HCT116 (cell line): Measurements from ENCODE around the gene PTPRR. TPM values are rescaled to one million over a fixed set of nuclear protein-coding genes. Genes with fewer than 3 reads are reported as not detected.

Source experiments
- ATAC-seq: fragments of 200-7000 bp; cut with Tn5 transposase; 2 replicates; pipeline ENCODE4 v1.9.1; 2020; ENCODE audit warnings: mild to moderate bottlenecking, moderate library complexity
- BruUV-seq: library from RNA; stranded (reverse); fragments of 400-500 nt; replicated peaks from 2 replicates; lab custom pipeline; 2021; lab: Mats Ljungman, UMichigan
- CTCF ChIA-PET: fragments of 300-600 bp; sonication (Branson Sonifier 250); formaldehyde crosslinking; loops from one replicate; lab custom pipeline; 2021; ENCODE audit warnings: antibody characterized with exemption; lab: Charles Lee
- POLR2A ChIA-PET: fragments of 300-600, 350-600 bp; sonication (Branson Sonifier 250); formaldehyde crosslinking; loops from one replicate; lab custom pipeline; 2021; ENCODE audit warnings: antibody characterized with exemption; lab: Charles Lee
- RAD21 ChIA-PET, 2 experiments: fragments of 300-600 bp; sonication (Branson Sonifier 250); formaldehyde crosslinking; loops; one replicate each; lab custom pipeline; 2023; ENCODE audit warnings: low total read pairs in 2 of 2; ENCODE audit not compliant: uncharacterized antibody in 2 of 2, unreplicated experiment in 2 of 2, low non-redundant PET in 1 of 2; lab: Charles Lee
- DNase-seq: peaks from one replicate; pipeline ENCODE4 v3.0.0-alpha.2; 2010; ENCODE audit warnings: low read depth, low spot score
- H2AFZ ChIP-seq: fragments of 200-600 bp; shearing (Covaris generic), sonication (generic); 2 replicates; pipeline ENCODE4 v1.6.1; 2017; ENCODE audit warnings: low read depth, mixed run types, mixed read lengths, antibody characterized with exemption, low read length; ENCODE audit not compliant: poor library complexity, severe bottlenecking
- H3K27ac ChIP-seq: 2 replicates; pipeline ENCODE4 v1.5.1; 2012; ENCODE audit warnings: low read depth, low read length
- H3K27me3 ChIP-seq: fragments of 200-600 bp; sonication (generic); 2 replicates; pipeline ENCODE4 v1.6.1; 2016; ENCODE audit warnings: mixed run types, low read length, mixed read lengths; ENCODE audit not compliant: insufficient read depth
- H3K36me3 ChIP-seq, 2 experiments: fragments of 200-500 bp in 1 of 2; fragments of 200-600 bp in 1 of 2; sonication (Bioruptor generic) in 1 of 2; sonication (generic) in 1 of 2; 2 replicates each; pipeline versions ENCODE4 v1.5.1 to v1.6.1; 2014 to 2016; ENCODE audit warnings: low read length in 2 of 2, inconsistent platforms in 1 of 2, mixed read lengths in 1 of 2, mixed run types in 1 of 2; ENCODE audit not compliant: insufficient read depth in 2 of 2, control insufficient read depth in 1 of 2
- H3K4me1 ChIP-seq, 2 experiments: fragments of 200-600 bp in 1 of 2; sonication (generic) in 1 of 2; 2 replicates each; pipeline versions ENCODE4 v1.5.1 to v1.6.1; 2012 to 2017; ENCODE audit warnings: low read length in 2 of 2, inconsistent platforms in 1 of 2, mild to moderate bottlenecking in 1 of 2, mixed read lengths in 1 of 2, mixed run types in 1 of 2, moderate library complexity in 1 of 2; ENCODE audit not compliant: insufficient read depth in 2 of 2, control insufficient read depth in 1 of 2
- H3K4me2 ChIP-seq: fragments of 200-600 bp; sonication (generic); 2 replicates; pipeline ENCODE4 v1.6.1; 2017; ENCODE audit warnings: mixed run types, low read length, mixed read lengths
- H3K4me3 ChIP-seq, 2 experiments: fragments of 200-600 bp in 1 of 2; sonication (generic) in 1 of 2; replicated peaks in 1 of 2; 2 replicates each; pipeline ENCODE4 v1.5.1; 2011 to 2016; ENCODE audit warnings: low read length in 2 of 2, control low read depth in 1 of 2, low read depth in 1 of 2, mild to moderate bottlenecking in 1 of 2, mixed read lengths in 1 of 2, mixed run types in 1 of 2
- H3K79me2 ChIP-seq: fragments of 200-600 bp; sonication (generic); 2 replicates; pipeline ENCODE4 v1.6.1; 2017; ENCODE audit warnings: mild to moderate bottlenecking, mixed run types, low read length, moderate library complexity, mixed read lengths; ENCODE audit not compliant: insufficient read depth
- H3K9ac ChIP-seq: fragments of 200-600 bp; sonication (generic); 2 replicates; pipeline ENCODE4 v1.6.1; 2016; ENCODE audit warnings: low read length, mixed read lengths
- H3K9me2 ChIP-seq: fragments of 200-600 bp; sonication (generic), shearing (Covaris generic); 2 replicates; pipeline ENCODE4 v1.6.1; 2017; ENCODE audit warnings: mixed run types, mild to moderate bottlenecking, moderate library complexity; ENCODE audit not compliant: insufficient read depth
- H3K9me3 ChIP-seq, 2 experiments: fragments of 200-500 bp in 1 of 2; fragments of 200-600 bp in 1 of 2; sonication (Bioruptor generic) in 1 of 2; sonication (generic) in 1 of 2; 2 replicates each; pipeline ENCODE4 v1.6.1; 2014 to 2017; ENCODE audit warnings: low read length in 2 of 2, mixed read lengths in 2 of 2, inconsistent platforms in 1 of 2, low read depth in 1 of 2, mild to moderate bottlenecking in 1 of 2, mixed run types in 1 of 2, moderate library complexity in 1 of 2; ENCODE audit not compliant: control insufficient read depth in 1 of 2, insufficient read depth in 1 of 2
- H4K20me1 ChIP-seq: fragments of 200-600 bp; sonication (generic), shearing (Covaris generic); 2 replicates; pipeline ENCODE4 v1.6.1; 2017; ENCODE audit warnings: mixed run types, mild to moderate bottlenecking, moderate library complexity; ENCODE audit not compliant: insufficient read depth
- CBX3 ChIP-seq: IDR thresholded peaks from 2 replicates; pipeline ENCODE4 v1.6.1; 2012; ENCODE audit warnings: low read depth
- CTCF ChIP-seq, 3 experiments: fragments of 200-600 bp in 1 of 3; sonication (generic) in 1 of 3; IDR thresholded peaks in 2 of 3; conservative IDR thresholded peaks in 1 of 3; 2 replicates each; pipeline ENCODE4 v1.5.1; 2012 to 2017; ENCODE audit warnings: low read depth in 2 of 3, low read length in 2 of 3, antibody characterized with exemption in 1 of 3, borderline replicate concordance in 1 of 3, control low read depth in 1 of 3, mild to moderate bottlenecking in 1 of 3, mixed read lengths in 1 of 3, mixed run types in 1 of 3, moderate library complexity in 1 of 3; ENCODE audit not compliant: insufficient read depth in 1 of 3
- EGR1 ChIP-seq: IDR thresholded peaks from 2 replicates; pipeline ENCODE4 v1.6.1; 2012; ENCODE audit warnings: low read depth
- JUND ChIP-seq: IDR thresholded peaks from 2 replicates; pipeline ENCODE4 v1.6.1; 2012
- RAD21 ChIP-seq: IDR thresholded peaks from 2 replicates; pipeline ENCODE4 v1.6.1; 2012; ENCODE audit warnings: low read depth, mild to moderate bottlenecking
- SIN3A ChIP-seq: IDR thresholded peaks from 2 replicates; pipeline ENCODE4 v1.6.1; 2012; ENCODE audit warnings: low read depth
- SP1 ChIP-seq: IDR thresholded peaks from 2 replicates; pipeline ENCODE4 v1.6.1; 2012; ENCODE audit warnings: low read depth
- TCF7L2 ChIP-seq: IDR thresholded peaks from 2 replicates; pipeline ENCODE4 v1.7.0; 2011; ENCODE audit warnings: borderline replicate concordance, inconsistent platforms; ENCODE audit not compliant: insufficient read depth, insufficient read length; ENCODE audit errors: extremely low read depth
- ZFX ChIP-seq: fragments of 450-650 bp; IDR thresholded peaks from 2 replicates; pipeline ENCODE4 v1.6.1; 2017
- intact Hi-C: fragments of 100-400 bp; cut with micrococcal nuclease; formaldehyde crosslinking; loops from 2 replicates; pipeline ENCODE4 v1.10.0; 2022
- total RNA-seq: library from RNA; stranded (reverse); gene quantifications from one replicate; pipeline ENCODE4 v1.2.1, GENCODE V29; 2021; ENCODE audit not compliant: unreplicated experiment

Gene PTPRR
- total RNA-seq, 1 experiment from 2014 or later = 0.27 TPM

GRCh38 chr12:70663838-70664237 is 256.7 kb downstream of the PTPRR start:
- no TSS peak for BruUV-seq
- DNase-seq = no peak
- no peak overlapping the region for H3K27ac ChIP-seq
- no peak overlapping the region for H3K4me3 ChIP-seq
- no peak for ATAC-seq
- H3K4me1 ChIP-seq = peaks cover 6 to 8% of the 10 kb centered on the region in 2 experiments; a peak in 3 of 4 replicates
- H3K9ac ChIP-seq = no peak overlapping the region
- intact Hi-C loops = no loop called here
- CTCF ChIA-PET = no interaction called here
- H3K79me2 ChIP-seq = no peaks in the 10 kb centered on the region
- H3K4me2 ChIP-seq = no peak overlapping the region
- no peaks in the 10 kb centered on the region for H3K27me3 ChIP-seq
- no peak overlapping the region for H2AFZ ChIP-seq
- H3K9me2 ChIP-seq = no peaks in the 10 kb centered on the region
- no peaks in the 10 kb centered on the region for H3K9me3 ChIP-seq
- RAD21 ChIA-PET = no interaction called here
- TF ChIP-seq CBX3 (no peak), TCF7L2 (no peak), CTCF (IDR thresholded peaks at IDR 0.05 in 2 of 3, conservative IDR thresholded peaks at IDR 0.05 in 1 of 3; ENCODE audit: borderline replicate concordance in 1 of 3, insufficient read depth in 1 of 3, low read depth in 2 of 3, low read length in 2 of 3) (no peak), EGR1 (no peak), SIN3A (no peak)
- POLR2A ChIA-PET = no interaction called here
- H3K36me3 ChIP-seq = no peaks in the 10 kb centered on the region
- H4K20me1 ChIP-seq = no peaks in the 10 kb centered on the region

DNA sequence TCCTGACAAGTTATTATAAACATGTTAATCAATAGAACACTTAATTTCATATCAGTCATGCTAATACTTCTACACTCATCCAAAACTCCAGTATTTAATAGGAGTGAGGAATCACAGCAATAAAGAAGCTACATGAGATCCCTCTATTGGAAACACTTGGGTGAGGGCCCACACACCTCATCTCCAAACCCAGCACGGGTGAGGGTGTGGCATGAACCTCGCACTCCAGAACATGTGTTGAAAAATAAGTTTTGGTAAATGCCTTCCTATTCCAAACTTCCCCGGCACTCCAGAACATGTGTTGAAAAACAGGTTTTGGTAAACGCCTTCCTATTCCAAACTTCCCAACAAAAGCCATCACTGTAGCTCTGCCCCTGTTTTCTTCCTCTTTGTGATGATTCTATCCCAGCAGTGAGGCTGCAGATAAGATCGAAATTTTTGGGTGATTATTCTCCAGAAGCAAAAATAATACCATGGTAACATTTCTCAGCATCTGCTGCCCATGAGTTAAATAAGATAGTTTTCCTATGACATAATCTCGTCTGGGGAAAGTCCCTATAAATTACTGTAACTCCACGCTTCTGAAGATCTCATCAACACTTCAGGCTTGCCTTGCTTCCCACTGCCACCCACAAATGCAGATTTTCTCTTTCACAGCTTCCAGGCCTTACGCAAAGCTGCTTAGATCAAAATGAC is 258.9 kb downstream of the PTPRR start:
- H3K4me3 ChIP-seq = no peak overlapping the region
- H3K9ac ChIP-seq = no peak overlapping the region
- H3K4me1 ChIP-seq = peaks cover 6 to 8% of the 10 kb centered on the region in 2 experiments; a peak in 3 of 4 replicates
- H3K27me3 ChIP-seq = no peaks in the 10 kb centered on the region
- H3K27ac ChIP-seq = no peak overlapping the region
- H3K9me3 ChIP-seq = no peaks in the 10 kb centered on the region
- H3K9me2 ChIP-seq = 0 out of 2 replicates have a peak, but pooled peaks cover 4% of the 10 kb centered on the region
- no peak for ATAC-seq
- H3K79me2 ChIP-seq = no peaks in the 10 kb centered on the region
- TF ChIP-seq JUND (no peak), CBX3 (no peak), RAD21 (no peak), ZFX (no peak), SP1 (no peak)
- H4K20me1 ChIP-seq = no peaks in the 10 kb centered on the region
- RAD21 ChIA-PET = no interaction called here
- intact Hi-C loops = no loop called here
- BruUV-seq = no TSS peak
- H3K4me2 ChIP-seq = no peak overlapping the region
- POLR2A ChIA-PET = no interaction called here
- no peak overlapping the region for H2AFZ ChIP-seq
- H3K36me3 ChIP-seq = no peaks in the 10 kb centered on the region
- no peak for DNase-seq
- CTCF ChIA-PET = interaction anchor here (0.8 kb wide), 1 partner anchor 13 kb away, joined by 3 read pairs; no protein-coding TSS in a partner anchor
